ENCODE measurements around the gene AP1G2.
A peak's percentile ranks its signal among the peaks of the same experiment; 100 is the strongest.
"Not testable (repeated sequence)": the region's sequence is repeated elsewhere in the genome, so short reads cannot be mapped to it uniquely, and the experiment has no call there.

AP1G2 gene, protein sequence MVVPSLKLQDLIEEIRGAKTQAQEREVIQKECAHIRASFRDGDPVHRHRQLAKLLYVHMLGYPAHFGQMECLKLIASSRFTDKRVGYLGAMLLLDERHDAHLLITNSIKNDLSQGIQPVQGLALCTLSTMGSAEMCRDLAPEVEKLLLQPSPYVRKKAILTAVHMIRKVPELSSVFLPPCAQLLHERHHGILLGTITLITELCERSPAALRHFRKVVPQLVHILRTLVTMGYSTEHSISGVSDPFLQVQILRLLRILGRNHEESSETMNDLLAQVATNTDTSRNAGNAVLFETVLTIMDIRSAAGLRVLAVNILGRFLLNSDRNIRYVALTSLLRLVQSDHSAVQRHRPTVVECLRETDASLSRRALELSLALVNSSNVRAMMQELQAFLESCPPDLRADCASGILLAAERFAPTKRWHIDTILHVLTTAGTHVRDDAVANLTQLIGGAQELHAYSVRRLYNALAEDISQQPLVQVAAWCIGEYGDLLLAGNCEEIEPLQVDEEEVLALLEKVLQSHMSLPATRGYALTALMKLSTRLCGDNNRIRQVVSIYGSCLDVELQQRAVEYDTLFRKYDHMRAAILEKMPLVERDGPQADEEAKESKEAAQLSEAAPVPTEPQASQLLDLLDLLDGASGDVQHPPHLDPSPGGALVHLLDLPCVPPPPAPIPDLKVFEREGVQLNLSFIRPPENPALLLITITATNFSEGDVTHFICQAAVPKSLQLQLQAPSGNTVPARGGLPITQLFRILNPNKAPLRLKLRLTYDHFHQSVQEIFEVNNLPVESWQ

GRCh38 chr14:23567186-23568020 is at the start of gene AP1G2:
Gene AP1G2 (minus strand): TSS chr14:23567791. CDS start chr14:23567314, 477 bp downstream.
- no peaks in the 10 kb centered on the region for H3K36me3 ChIP-seq (ENCODE audit: insufficient read depth, low read length)
- peak within 1 kb of the TSS; percentile 87 for H3K9ac ChIP-seq (ENCODE audit: low read depth, low read length)
- H3K9me3 ChIP-seq (ENCODE audit: control insufficient read depth, insufficient read depth, low read length): no peaks in the 10 kb centered on the region
- peaks cover 24% of the 10 kb centered on the region for H3K4me1 ChIP-seq (ENCODE audit: insufficient read depth, low read length)

DNA sequence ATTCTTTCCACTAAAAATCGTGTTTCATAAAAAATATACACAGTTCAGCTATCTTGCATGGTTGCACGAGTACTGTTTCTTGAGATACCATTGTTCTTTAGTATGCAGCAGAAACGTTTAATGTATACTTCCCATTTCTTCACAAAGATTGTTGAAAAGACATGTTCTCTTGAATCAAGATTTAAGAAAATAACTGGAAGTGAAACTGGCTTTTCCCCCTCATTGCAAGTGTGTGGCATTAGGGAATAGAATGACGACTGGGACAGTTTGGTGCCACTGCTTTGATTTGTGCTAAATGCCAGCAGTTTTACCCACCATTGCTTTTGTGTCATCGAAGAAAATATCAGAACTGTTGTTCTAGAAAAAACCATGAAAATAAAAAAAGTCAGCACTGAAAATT is 48.3 kb upstream of the AP1G2 start:
- Histone ChIP-seq H3K9ac (ENCODE audit: low read depth, low read length) (no peak overlapping the region), H3K9me3 (ENCODE audit: control insufficient read depth, insufficient read depth, low read length) (no peaks in the 10 kb centered on the region; the same call in 1 of the 2 replicates), H3K4me1 (ENCODE audit: insufficient read depth, low read length) (no peaks in the 10 kb centered on the region), H3K36me3 (ENCODE audit: insufficient read depth, low read length) (no peaks in the 10 kb centered on the region)

DNA sequence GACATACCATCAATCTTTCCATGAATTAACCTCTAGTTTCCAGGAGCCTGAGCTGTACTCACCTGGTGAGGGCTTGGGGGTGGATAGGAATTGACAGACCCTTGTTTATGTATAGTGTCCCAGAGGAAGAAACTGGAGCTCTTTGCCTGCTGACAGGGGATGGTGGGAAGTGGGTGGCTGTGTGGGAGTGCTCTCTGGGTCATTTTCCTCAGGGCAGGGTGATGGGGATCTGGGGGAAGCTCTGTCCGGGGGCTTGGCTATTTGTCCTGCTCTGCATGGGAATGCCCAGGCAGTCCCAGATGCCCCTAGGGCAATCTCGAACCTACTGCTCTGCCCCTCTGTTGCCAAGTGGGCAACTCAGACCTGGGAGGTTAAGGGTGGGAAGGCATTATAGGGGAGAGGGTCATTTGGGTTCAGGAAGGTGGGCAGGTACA is 46.8 kb upstream of the AP1G2 start:
- Histone ChIP-seq H3K4me1 (ENCODE audit: insufficient read depth, low read length) (no peaks in the 10 kb centered on the region), H3K36me3 (ENCODE audit: insufficient read depth, low read length) (no peaks in the 10 kb centered on the region), H3K9me3 (ENCODE audit: control insufficient read depth, insufficient read depth, low read length) (no peaks in the 10 kb centered on the region), H3K9ac (ENCODE audit: low read depth, low read length) (no peak overlapping the region)

- Histone ChIP-seq H3K4me1 (ENCODE audit: insufficient read depth, low read length) (no peaks in the 10 kb centered on the region), H3K9ac (ENCODE audit: low read depth, low read length) (no peak overlapping the region), H3K9me3 (ENCODE audit: control insufficient read depth, insufficient read depth, low read length) (no peaks in the 10 kb centered on the region), H3K36me3 (ENCODE audit: insufficient read depth, low read length) (no peaks in the 10 kb centered on the region)
Observed at GRCh38 chr14:23613242-23614070, 45.9 kb upstream of the AP1G2 start.

DNA sequence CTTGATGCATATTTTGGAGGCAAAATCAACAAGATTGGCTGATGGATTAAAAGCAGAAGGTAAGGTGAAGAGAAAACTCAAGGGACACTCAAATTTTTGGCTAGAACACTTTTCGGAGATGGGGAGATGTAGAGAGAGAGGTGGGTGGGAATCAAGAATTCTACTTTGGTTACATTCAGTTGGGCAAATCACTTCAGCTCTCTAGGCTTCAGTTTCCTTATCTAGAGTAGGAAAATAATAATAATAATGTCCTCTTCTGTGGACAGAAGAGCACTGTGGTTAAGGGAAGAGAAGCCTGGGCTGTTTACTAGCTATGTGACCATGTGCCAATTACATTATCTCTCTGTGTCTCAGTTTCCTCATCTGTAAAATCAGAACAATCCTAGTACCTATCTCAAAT is 45.2 kb upstream of the AP1G2 start:
- H3K36me3 ChIP-seq (ENCODE audit: insufficient read depth, low read length): no peaks in the 10 kb centered on the region
- no peak overlapping the region for H3K9ac ChIP-seq (ENCODE audit: low read depth, low read length)
- H3K4me1 ChIP-seq (ENCODE audit: insufficient read depth, low read length): no peaks in the 10 kb centered on the region
- H3K9me3 ChIP-seq (ENCODE audit: control insufficient read depth, insufficient read depth, low read length): no peaks in the 10 kb centered on the region

GRCh38 chr14:23612354-23612732 is 44.8 kb upstream of the AP1G2 start:
- no peaks in the 10 kb centered on the region for H3K4me1 ChIP-seq (ENCODE audit: insufficient read depth, low read length)
- H3K9me3 ChIP-seq (ENCODE audit: control insufficient read depth, insufficient read depth, low read length): no peaks in the 10 kb centered on the region
- no peaks in the 10 kb centered on the region for H3K36me3 ChIP-seq (ENCODE audit: insufficient read depth, low read length)
- no peak overlapping the region for H3K9ac ChIP-seq (ENCODE audit: low read depth, low read length)

DNA sequence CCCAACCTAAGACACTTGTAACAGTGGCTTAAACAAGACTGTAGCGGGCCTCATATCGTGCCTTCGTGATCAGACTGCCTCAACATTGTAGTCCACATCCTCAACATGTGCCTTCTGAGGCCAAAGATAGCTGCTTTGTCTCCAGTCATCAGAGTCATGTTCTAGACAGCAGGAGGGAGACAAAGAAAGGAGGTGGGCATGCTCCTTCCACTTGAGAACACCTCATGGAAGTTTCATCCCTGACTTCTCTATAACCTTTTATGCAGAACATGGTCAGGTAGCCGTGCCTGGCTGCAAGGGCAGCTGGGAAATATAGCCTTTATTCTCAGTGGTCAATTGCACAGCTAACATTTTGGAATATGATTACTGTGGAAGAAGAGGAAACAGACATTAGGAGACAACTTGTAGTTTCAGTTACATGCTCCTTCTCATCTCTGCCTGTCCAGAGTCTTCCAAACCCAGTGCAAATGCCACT is 43.3 kb upstream of the AP1G2 start:
- no peaks in the 10 kb centered on the region for H3K9me3 ChIP-seq (ENCODE audit: control insufficient read depth, insufficient read depth, low read length)
- H3K9ac ChIP-seq (ENCODE audit: low read depth, low read length): no peak overlapping the region
- no peaks in the 10 kb centered on the region for H3K36me3 ChIP-seq (ENCODE audit: insufficient read depth, low read length)
- H3K4me1 ChIP-seq (ENCODE audit: insufficient read depth, low read length): no peaks in the 10 kb centered on the region

DNA sequence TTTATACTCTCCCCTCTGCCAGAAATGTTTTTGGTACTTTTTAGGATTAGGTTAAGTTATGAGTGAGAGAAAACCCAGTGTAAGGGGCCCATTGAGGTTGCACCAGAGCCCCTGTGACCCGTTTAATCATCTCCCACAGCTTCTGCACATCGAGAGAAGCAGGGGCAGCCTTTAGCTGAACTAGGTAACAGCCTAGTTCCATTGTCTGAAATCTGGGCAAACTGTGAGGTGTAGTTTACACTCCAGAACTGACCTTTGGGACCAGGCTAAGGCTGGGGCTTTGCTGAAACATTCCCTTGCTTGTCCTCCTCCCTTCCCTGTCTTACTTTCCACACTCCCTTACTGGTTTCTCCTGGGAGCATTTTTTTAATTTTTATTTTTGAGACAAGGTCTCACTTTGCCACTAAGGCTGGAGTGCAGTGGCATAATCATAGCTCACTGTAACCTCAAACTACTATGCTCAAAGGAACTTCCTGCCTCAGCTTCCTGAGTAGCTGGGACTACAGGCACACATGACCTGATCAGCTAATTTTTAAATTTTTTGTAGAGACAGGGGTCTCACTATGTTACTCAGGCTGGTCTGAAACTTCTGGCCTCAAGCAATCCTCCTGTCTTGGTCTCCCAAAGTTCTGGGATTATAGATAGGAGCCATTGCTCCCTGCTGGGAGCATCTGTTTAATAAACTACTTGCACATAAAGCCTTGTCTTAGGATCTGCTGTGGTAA is 42.7 kb upstream of the AP1G2 start:
- Histone ChIP-seq H3K4me1 (ENCODE audit: insufficient read depth, low read length) (no peaks in the 10 kb centered on the region), H3K9me3 (ENCODE audit: control insufficient read depth, insufficient read depth, low read length) (no peaks in the 10 kb centered on the region), H3K9ac (ENCODE audit: low read depth, low read length) (no peak overlapping the region), H3K36me3 (ENCODE audit: insufficient read depth, low read length) (no peaks in the 10 kb centered on the region)

GRCh38 chr14:23609411-23610089 is 42.0 kb upstream of the AP1G2 start:
- H3K4me1 ChIP-seq (ENCODE audit: insufficient read depth, low read length); H3K36me3 ChIP-seq (ENCODE audit: insufficient read depth, low read length); H3K9me3 ChIP-seq (ENCODE audit: control insufficient read depth, insufficient read depth, low read length); H3K9ac ChIP-seq (ENCODE audit: low read depth, low read length): not testable (repeated sequence)

- no peaks in the 10 kb centered on the region for H3K4me1 ChIP-seq (ENCODE audit: insufficient read depth, low read length)
- no peaks in the 10 kb centered on the region for H3K36me3 ChIP-seq (ENCODE audit: insufficient read depth, low read length)
- no peaks in the 10 kb centered on the region for H3K9me3 ChIP-seq (ENCODE audit: control insufficient read depth, insufficient read depth, low read length)
- no peak overlapping the region for H3K9ac ChIP-seq (ENCODE audit: low read depth, low read length)
Observed at GRCh38 chr14:23609001-23609400, 41.4 kb upstream of the AP1G2 start.

DNA sequence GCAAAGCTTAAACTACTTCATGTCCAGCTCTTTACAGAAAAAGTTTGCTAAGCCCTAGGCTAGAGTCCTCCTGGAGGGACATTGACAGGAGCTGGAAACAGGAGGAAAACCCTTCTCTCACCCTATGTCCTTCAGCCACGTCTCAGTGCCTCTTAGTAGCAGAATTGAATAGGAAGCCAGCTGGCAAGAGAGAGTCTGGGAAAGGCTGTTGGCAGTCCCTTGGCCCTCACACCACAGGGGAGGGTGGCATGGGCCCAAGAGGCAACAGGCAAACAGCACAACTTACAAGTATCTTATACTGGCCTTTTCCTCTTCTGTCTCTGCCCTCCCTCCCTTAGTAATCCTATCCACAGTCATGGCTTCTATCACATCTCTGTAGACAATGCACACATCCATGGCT is 40.9 kb upstream of the AP1G2 start:
- no peak overlapping the region for H3K9ac ChIP-seq (ENCODE audit: low read depth, low read length)
- H3K9me3 ChIP-seq (ENCODE audit: control insufficient read depth, insufficient read depth, low read length): no peaks in the 10 kb centered on the region
- no peaks in the 10 kb centered on the region for H3K4me1 ChIP-seq (ENCODE audit: insufficient read depth, low read length)
- H3K36me3 ChIP-seq (ENCODE audit: insufficient read depth, low read length): no peaks in the 10 kb centered on the region

DNA sequence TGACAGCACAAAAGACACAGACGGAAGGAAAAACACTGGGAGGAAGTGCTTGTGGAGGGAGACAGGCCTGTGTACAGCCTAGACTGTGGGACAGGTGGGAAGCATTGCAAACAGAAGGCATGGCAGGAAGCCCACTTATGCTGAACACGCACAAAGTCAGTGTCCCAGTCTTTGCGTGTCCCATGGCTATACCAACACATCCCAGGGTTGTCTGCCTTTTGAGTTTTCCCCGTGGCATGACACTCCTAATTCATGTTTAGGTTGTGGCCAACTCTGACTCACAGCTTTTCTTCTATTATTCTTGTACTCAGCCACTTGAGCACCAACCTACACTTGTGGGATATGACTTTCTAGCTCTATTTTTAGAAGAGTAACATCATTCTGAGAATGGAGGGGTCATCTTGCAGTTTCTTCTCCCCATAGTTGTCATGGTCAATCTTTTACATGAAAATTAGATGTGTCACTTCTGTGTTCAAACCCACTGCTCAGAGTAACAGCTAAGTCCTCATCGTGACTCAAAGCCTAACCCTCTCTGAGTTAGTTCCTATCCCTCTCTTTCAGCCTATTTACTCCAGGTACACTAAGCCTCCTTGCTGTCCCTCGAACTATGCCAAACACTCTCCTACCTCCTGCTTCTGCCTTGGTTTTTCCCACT is 38.5 kb upstream of the AP1G2 start:
- no peaks in the 10 kb centered on the region for H3K4me1 ChIP-seq (ENCODE audit: insufficient read depth, low read length)
- no peaks in the 10 kb centered on the region for H3K9me3 ChIP-seq (ENCODE audit: control insufficient read depth, insufficient read depth, low read length)
- no peak overlapping the region for H3K9ac ChIP-seq (ENCODE audit: low read depth, low read length)
- no peaks in the 10 kb centered on the region for H3K36me3 ChIP-seq (ENCODE audit: insufficient read depth, low read length)

Data from ES-I3 (cell line).